ENCODE measurements around the gene CYGB.

GRCh38 chr17:76500747-76501017, 36.8 kb downstream of the CYGB start:
- TF ChIP-seq, protein P1, sequence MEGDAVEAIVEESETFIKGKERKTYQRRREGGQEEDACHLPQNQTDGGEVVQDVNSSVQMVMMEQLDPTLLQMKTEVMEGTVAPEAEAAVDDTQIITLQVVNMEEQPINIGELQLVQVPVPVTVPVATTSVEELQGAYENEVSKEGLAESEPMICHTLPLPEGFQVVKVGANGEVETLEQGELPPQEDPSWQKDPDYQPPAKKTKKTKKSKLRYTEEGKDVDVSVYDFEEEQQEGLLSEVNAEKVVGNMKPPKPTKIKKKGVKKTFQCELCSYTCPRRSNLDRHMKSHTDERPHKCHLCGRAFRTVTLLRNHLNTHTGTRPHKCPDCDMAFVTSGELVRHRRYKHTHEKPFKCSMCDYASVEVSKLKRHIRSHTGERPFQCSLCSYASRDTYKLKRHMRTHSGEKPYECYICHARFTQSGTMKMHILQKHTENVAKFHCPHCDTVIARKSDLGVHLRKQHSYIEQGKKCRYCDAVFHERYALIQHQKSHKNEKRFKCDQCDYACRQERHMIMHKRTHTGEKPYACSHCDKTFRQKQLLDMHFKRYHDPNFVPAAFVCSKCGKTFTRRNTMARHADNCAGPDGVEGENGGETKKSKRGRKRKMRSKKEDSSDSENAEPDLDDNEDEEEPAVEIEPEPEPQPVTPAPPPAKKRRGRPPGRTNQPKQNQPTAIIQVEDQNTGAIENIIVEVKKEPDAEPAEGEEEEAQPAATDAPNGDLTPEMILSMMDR (IDR thresholded peaks at IDR 0.05; ENCODE audit: borderline replicate concordance, extremely low read depth, low read length, poor library complexity, severe bottlenecking), result no peak
- TF ChIP-seq EZH2 (IDR thresholded peaks at IDR 0.05; ENCODE audit: borderline replicate concordance, low read depth, low read length, severe bottlenecking), result no peak

All from DND-41 (cell line).